MM.1S (cell line): ENCODE data around the gene SENP1.
"Not testable (repeated sequence)": the region's sequence is repeated elsewhere in the genome, so short reads cannot be mapped to it uniquely, and the experiment has no call there.

ENCODE experiments used
- DNase-seq: peaks from one replicate; pipeline ENCODE4 v3.0.0-alpha.2; 2015
- H2AFZ ChIP-seq: fragments of 300-600 bp; sonication (generic); 2 replicates; pipeline ENCODE4 v1.6.0; 2016; ENCODE audit warnings: antibody characterized with exemption, low read length
- H3F3A ChIP-seq: fragments of 300-600 bp; sonication (generic); 2 replicates; pipeline ENCODE4 v1.6.1; 2016; ENCODE audit warnings: mild to moderate bottlenecking, antibody characterized with exemption, low read length, moderate library complexity, mixed read lengths; ENCODE audit not compliant: insufficient read depth
- H3K27ac ChIP-seq: fragments of 300-600 bp; sonication (generic); 2 replicates; pipeline ENCODE4 v1.5.1; 2016; ENCODE audit warnings: mild to moderate bottlenecking, low read length
- H3K27me3 ChIP-seq: fragments of 300-600 bp; sonication (generic); replicated peaks from 2 replicates; pipeline ENCODE4 v1.6.0; 2016; ENCODE audit warnings: low read length; ENCODE audit not compliant: insufficient read depth
- H3K36me3 ChIP-seq: fragments of 300-600 bp; sonication (generic); replicated peaks from 2 replicates; pipeline ENCODE4 v1.6.1; 2016; ENCODE audit warnings: mild to moderate bottlenecking, low read length, mixed read lengths; ENCODE audit not compliant: insufficient read depth
- H3K4me1 ChIP-seq: fragments of 300-600 bp; sonication (generic); 2 replicates; pipeline ENCODE4 v1.6.1; 2016; ENCODE audit warnings: low read length, mixed read lengths
- H3K4me2 ChIP-seq: fragments of 300-600 bp; sonication (generic); 2 replicates; pipeline ENCODE4 v1.6.0; 2016; ENCODE audit warnings: low read depth, low read length
- H3K4me3 ChIP-seq: fragments of 300-600 bp; sonication (generic); 2 replicates; pipeline ENCODE4 v1.5.1; 2016; ENCODE audit warnings: low read length, mixed read lengths
- H3K79me2 ChIP-seq: fragments of 300-600 bp; sonication (generic); 2 replicates; pipeline ENCODE4 v1.6.1; 2016; ENCODE audit warnings: mixed run types, low read length, mixed read lengths
- H3K9ac ChIP-seq: fragments of 300-600 bp; sonication (generic); 2 replicates; pipeline ENCODE4 v1.6.1; 2016; ENCODE audit warnings: low read length, mixed read lengths
- H3K9me2 ChIP-seq: fragments of 300-600 bp; sonication (generic); replicated peaks from 2 replicates; pipeline ENCODE4 v1.6.1; 2016; ENCODE audit warnings: mild to moderate bottlenecking, low read length, mixed read lengths; ENCODE audit not compliant: insufficient read depth
- H3K9me3 ChIP-seq: fragments of 300-600 bp; sonication (generic); replicated peaks from 2 replicates; pipeline ENCODE4 v1.6.1; 2016; ENCODE audit warnings: mild to moderate bottlenecking, low read length, mixed read lengths; ENCODE audit not compliant: insufficient read depth
- H4K20me1 ChIP-seq: fragments of 300-600 bp; sonication (generic); 2 replicates; pipeline ENCODE4 v1.6.1; 2016; ENCODE audit warnings: mild to moderate bottlenecking, low read length, moderate library complexity, mixed read lengths; ENCODE audit not compliant: insufficient read depth
- EZH2 ChIP-seq: fragments of 300-600 bp; sonication (generic); optimal IDR thresholded peaks from 2 replicates; pipeline ENCODE3; 2017; ENCODE audit warnings: low read depth, mild to moderate bottlenecking, antibody characterized with exemption, low read length, mixed read lengths
- EZH2phosphoT487 ChIP-seq: fragments of 300-600 bp; sonication (generic); IDR thresholded peaks from 2 replicates; pipeline ENCODE4 v1.6.1; 2018; ENCODE audit warnings: antibody characterized with exemption, low read length
- TF ChIP-seq, protein P1 (sequence below): fragments of 300-600 bp; sonication (generic); IDR thresholded peaks from 2 replicates; pipeline ENCODE4 v1.5.1; 2016; ENCODE audit warnings: antibody characterized with exemption, low read length, mixed read lengths

SENP1 gene

GRCh38 chr12:48126953-48127630 is 21.2 kb upstream of the SENP1 start:
- TF ChIP-seq, protein P1, sequence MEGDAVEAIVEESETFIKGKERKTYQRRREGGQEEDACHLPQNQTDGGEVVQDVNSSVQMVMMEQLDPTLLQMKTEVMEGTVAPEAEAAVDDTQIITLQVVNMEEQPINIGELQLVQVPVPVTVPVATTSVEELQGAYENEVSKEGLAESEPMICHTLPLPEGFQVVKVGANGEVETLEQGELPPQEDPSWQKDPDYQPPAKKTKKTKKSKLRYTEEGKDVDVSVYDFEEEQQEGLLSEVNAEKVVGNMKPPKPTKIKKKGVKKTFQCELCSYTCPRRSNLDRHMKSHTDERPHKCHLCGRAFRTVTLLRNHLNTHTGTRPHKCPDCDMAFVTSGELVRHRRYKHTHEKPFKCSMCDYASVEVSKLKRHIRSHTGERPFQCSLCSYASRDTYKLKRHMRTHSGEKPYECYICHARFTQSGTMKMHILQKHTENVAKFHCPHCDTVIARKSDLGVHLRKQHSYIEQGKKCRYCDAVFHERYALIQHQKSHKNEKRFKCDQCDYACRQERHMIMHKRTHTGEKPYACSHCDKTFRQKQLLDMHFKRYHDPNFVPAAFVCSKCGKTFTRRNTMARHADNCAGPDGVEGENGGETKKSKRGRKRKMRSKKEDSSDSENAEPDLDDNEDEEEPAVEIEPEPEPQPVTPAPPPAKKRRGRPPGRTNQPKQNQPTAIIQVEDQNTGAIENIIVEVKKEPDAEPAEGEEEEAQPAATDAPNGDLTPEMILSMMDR: no peak
- TF ChIP-seq EZH2phosphoT487 (no peak), EZH2 (no peak)
- H2AFZ ChIP-seq: no peak overlapping the region
- H3K9ac ChIP-seq: no peak overlapping the region
- no peaks in the 10 kb centered on the region for H3K9me3 ChIP-seq
- no peaks in the 10 kb centered on the region for H3F3A ChIP-seq
- H3K4me2 ChIP-seq: no peak overlapping the region
- H3K4me1 ChIP-seq: peaks cover 4% of the 10 kb centered on the region; the same call in 1 of the 2 replicates
- H3K36me3 ChIP-seq: peaks cover 16% of the 10 kb centered on the region; the same call in 1 of the 2 replicates
- no peaks in the 10 kb centered on the region for H4K20me1 ChIP-seq
- DNase-seq: peak; percentile 17
- peaks cover 25% of the 10 kb centered on the region for H3K79me2 ChIP-seq
- no peaks in the 10 kb centered on the region for H3K9me2 ChIP-seq
- H3K27ac ChIP-seq: no peak overlapping the region
- no peaks in the 10 kb centered on the region for H3K27me3 ChIP-seq
- H3K4me3 ChIP-seq: no peak overlapping the region

DNA sequence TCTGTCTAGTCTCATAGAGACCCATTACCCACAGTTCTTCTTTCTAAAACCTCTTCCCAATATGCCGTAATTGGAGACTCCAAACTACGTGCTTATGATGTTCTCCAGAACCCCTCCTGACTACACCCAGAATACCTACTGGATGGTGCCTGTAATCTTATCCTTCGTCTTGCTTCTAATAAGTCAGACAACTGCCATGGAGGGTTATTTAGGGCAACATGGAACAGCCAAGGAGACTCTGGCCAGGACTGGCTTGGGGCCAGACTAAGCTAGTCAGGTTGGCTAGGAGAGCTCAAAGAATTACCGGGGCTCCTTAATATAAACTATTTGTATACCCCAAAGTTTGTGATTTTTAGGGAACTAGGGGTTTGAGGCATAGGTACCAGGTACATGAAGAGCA is 20.1 kb upstream of the SENP1 start:
- H3K4me2 ChIP-seq: no peak overlapping the region

GRCh38 chr12:48125542-48125941 is 19.7 kb upstream of the SENP1 start:
- not testable (repeated sequence) for H3K27me3 ChIP-seq, H3F3A ChIP-seq, H3K4me1 ChIP-seq, H3K9ac ChIP-seq, H4K20me1 ChIP-seq, H2AFZ ChIP-seq, H3K9me3 ChIP-seq, H3K4me2 ChIP-seq, H3K9me2 ChIP-seq, H3K4me3 ChIP-seq, H3K27ac ChIP-seq, DNase-seq
- Histone ChIP-seq H3K36me3 (peaks cover 10% of the 10 kb centered on the region; the same call in 1 of the 2 replicates), H3K79me2 (peaks cover 41% of the 10 kb centered on the region)

More for the DNA sequence above, 20.1 kb upstream of the SENP1 start:
- TF ChIP-seq EZH2phosphoT487: no peak
- TF ChIP-seq, protein P1: no peak
- TF ChIP-seq EZH2: no peak
- no peaks in the 10 kb centered on the region for H4K20me1 ChIP-seq
- H3K9ac ChIP-seq: no peak overlapping the region
- H3K79me2 ChIP-seq: peaks cover 36% of the 10 kb centered on the region
- H3K9me3 ChIP-seq: no peaks in the 10 kb centered on the region
- H3K27me3 ChIP-seq: no peaks in the 10 kb centered on the region
- no peaks in the 10 kb centered on the region for H3K9me2 ChIP-seq
- peaks cover 12% of the 10 kb centered on the region; the same call in 1 of the 2 replicates for H3K36me3 ChIP-seq
- H3K4me1 ChIP-seq: peaks cover 4% of the 10 kb centered on the region; the same call in 1 of the 2 replicates
- H3K27ac ChIP-seq: no peak overlapping the region
- no peak overlapping the region for H3K4me3 ChIP-seq
- no peak for DNase-seq
- no peaks in the 10 kb centered on the region for H3F3A ChIP-seq
- no peak overlapping the region for H2AFZ ChIP-seq

DNA sequence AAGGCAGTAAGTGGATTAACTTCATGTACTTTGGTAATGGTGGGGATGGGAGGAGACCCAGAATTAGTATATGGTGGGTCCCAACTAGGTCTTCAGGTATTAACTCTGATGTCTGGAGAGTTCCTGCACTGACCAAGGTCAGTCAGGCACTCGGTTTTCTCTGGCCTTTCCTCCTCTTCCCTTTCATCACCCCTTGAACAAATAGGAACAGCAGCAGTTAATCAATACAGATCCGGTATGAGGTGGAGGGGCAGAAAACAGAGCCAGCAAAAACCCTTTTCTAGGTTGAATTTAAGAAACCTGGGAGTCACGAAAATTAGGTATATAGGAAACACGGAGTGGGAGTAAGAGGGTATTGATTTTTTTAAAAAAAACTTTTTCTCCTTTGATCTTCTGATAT is 17.3 kb upstream of the SENP1 start:
- H3F3A ChIP-seq: peaks cover 4% of the 10 kb centered on the region; the same call in 1 of the 2 replicates
- TF ChIP-seq, protein P1: no peak
- no peak for TF ChIP-seq EZH2
- TF ChIP-seq EZH2phosphoT487: no peak
- no peaks in the 10 kb centered on the region for H3K9me3 ChIP-seq
- H3K9ac ChIP-seq: no peak overlapping the region
- no peak overlapping the region for H2AFZ ChIP-seq
- no peaks in the 10 kb centered on the region for H3K27me3 ChIP-seq
- H3K36me3 ChIP-seq: 0 out of 2 replicates have a peak, but pooled peaks cover 5% of the 10 kb centered on the region
- H3K79me2 ChIP-seq: peaks cover 47% of the 10 kb centered on the region
- H3K4me3 ChIP-seq: no peak overlapping the region
- H3K27ac ChIP-seq: no peak overlapping the region
- H3K4me1 ChIP-seq: peaks cover 13% of the 10 kb centered on the region
- no peaks in the 10 kb centered on the region for H3K9me2 ChIP-seq
- DNase-seq: no peak
- no peaks in the 10 kb centered on the region for H4K20me1 ChIP-seq
- no peak overlapping the region for H3K4me2 ChIP-seq
